ENCODE data around the gene COBLL1. TPM values are rescaled to one million over a fixed set of nuclear protein-coding genes. Genes with fewer than 3 reads are reported as not detected.
"Not testable (repeated sequence)": the region's sequence is repeated elsewhere in the genome, so short reads cannot be mapped to it uniquely, and the experiment has no call there.

COBLL1 gene
- polyA plus RNA-seq, 1 donor (not counting 4 experiments of a cell fraction or from before 2014, with no cell fraction given): 14.9 TPM

- dilution Hi-C loops (cut with MboI; ENCODE audit: extremely low pct_ligation_motif_present, low sequenced_read_pairs); H3K79me2 ChIP-seq (ENCODE audit: control insufficient read depth, insufficient read depth, low read length); H3K4me1 ChIP-seq (ENCODE audit: control insufficient read depth, extremely low read depth, insufficient read depth, low read length); H3K36me3 ChIP-seq (ENCODE audit: control insufficient read depth in 2 of 2, extremely low read depth in 1 of 2, insufficient read depth in 2 of 2, low read length in 2 of 2); H3K27me3 ChIP-seq (ENCODE audit: control insufficient read depth, extremely low read depth, insufficient read depth, low read length); H3K4me3 ChIP-seq (ENCODE audit: control insufficient read depth in 2 of 3, extremely low read depth in 1 of 3, insufficient read depth in 2 of 3, low read depth in 1 of 3, low read length in 3 of 3); H3K9me3 ChIP-seq (ENCODE audit: control insufficient read depth, low read depth, low read length); H3K9ac ChIP-seq (ENCODE audit: control insufficient read depth, extremely low read depth, insufficient read depth, low read length); H3K9me1 ChIP-seq (ENCODE audit: control insufficient read depth, extremely low read depth, insufficient read depth, low read length); H4K20me1 ChIP-seq (ENCODE audit: control insufficient read depth, extremely low read depth, insufficient read depth, low read length); DNase-seq (ENCODE audit: low read depth, low spot score); H3K27ac ChIP-seq (ENCODE audit: control insufficient read depth, insufficient read depth, low read length): not testable (repeated sequence)
- Histone ChIP-seq H3K4me2 (ENCODE audit: control insufficient read depth, extremely low read depth, insufficient read depth, low read depth, low read length) (peak overlapping the region; percentile 62), H2AFZ (ENCODE audit: control insufficient read depth, low read length) (peak overlapping the region; percentile 81)
- peak; percentile 46 for FAIRE-seq
These were observed 18.5 kb upstream of the COBLL1 start for GRCh38 chr2:164859906-164860693.

- Histone ChIP-seq H3K9me3 (ENCODE audit: control insufficient read depth, low read depth, low read length) (no peaks in the 10 kb centered on the region), H3K4me3 (ENCODE audit: control insufficient read depth in 2 of 3, extremely low read depth in 1 of 3, insufficient read depth in 2 of 3, low read depth in 1 of 3, low read length in 3 of 3) (peak overlapping the region in 1 of 3 experiments; percentile 0), H3K27ac (ENCODE audit: control insufficient read depth, insufficient read depth, low read length) (no peak overlapping the region), H2AFZ (ENCODE audit: control insufficient read depth, low read length) (peak overlapping the region; percentile 81), H4K20me1 (ENCODE audit: control insufficient read depth, extremely low read depth, insufficient read depth, low read length) (no peaks in the 10 kb centered on the region), H3K4me1 (ENCODE audit: control insufficient read depth, extremely low read depth, insufficient read depth, low read length) (peaks cover 8% of the 10 kb centered on the region), H3K4me2 (ENCODE audit: control insufficient read depth, extremely low read depth, insufficient read depth, low read depth, low read length) (peak overlapping the region; percentile 62), H3K9ac (ENCODE audit: control insufficient read depth, extremely low read depth, insufficient read depth, low read length) (no peak overlapping the region), H3K79me2 (ENCODE audit: control insufficient read depth, insufficient read depth, low read length) (no peaks in the 10 kb centered on the region), H3K27me3 (ENCODE audit: control insufficient read depth, extremely low read depth, insufficient read depth, low read length) (no peaks in the 10 kb centered on the region), H3K9me1 (ENCODE audit: control insufficient read depth, extremely low read depth, insufficient read depth, low read length) (no peaks in the 10 kb centered on the region), H3K36me3 (ENCODE audit: control insufficient read depth in 2 of 2, extremely low read depth in 1 of 2, insufficient read depth in 2 of 2, low read length in 2 of 2) (no peaks in the 10 kb centered on the region)
- FAIRE-seq (no peak), DNase-seq (ENCODE audit: low read depth, low spot score) (no peak)
- dilution Hi-C loops (cut with MboI; ENCODE audit: extremely low pct_ligation_motif_present, low sequenced_read_pairs): no loop called here
- TF ChIP-seq EZH2 (IDR thresholded peaks at IDR 0.05; ENCODE audit: low read length) (no peak), CTCF (optimal IDR thresholded peaks at IDR 0.05 in 1 of 3, IDR thresholded peaks at IDR 0.05 in 1 of 3, conservative IDR thresholded peaks at IDR 0.05 in 1 of 3; ENCODE audit: extremely low read depth in 1 of 3, insufficient read depth in 2 of 3, low read length in 3 of 3) (no peak)
These were observed 17.7 kb upstream of the COBLL1 start for GRCh38 chr2:164859251-164859818.
